SK-N-SH (cell line): Measurements from ENCODE around the gene NAA10.

Experiments used
- CTCF ChIP-seq: fragments of 200-600 bp; sonication (generic); IDR thresholded peaks from 2 replicates; pipeline ENCODE4 v1.6.1; 2017; ENCODE audit warnings: antibody characterized with exemption, mild to moderate bottlenecking, moderate library complexity
- RXRA ChIP-seq: IDR thresholded peaks from 2 replicates; pipeline ENCODE4 v1.4.0; 2012; ENCODE audit warnings: low read depth, mild to moderate bottlenecking, borderline replicate concordance
- TAF1 ChIP-seq: IDR thresholded peaks from 2 replicates; pipeline ENCODE4 v1.6.1; 2012; ENCODE audit warnings: low read depth, mild to moderate bottlenecking, low read length, moderate library complexity, borderline replicate concordance
- YY1 ChIP-seq: IDR thresholded peaks from 2 replicates; pipeline ENCODE4 v1.4.0; 2012; ENCODE audit warnings: low read depth, mild to moderate bottlenecking

- TF ChIP-seq CTCF (no peak), TAF1 (no peak), RXRA (no peak), YY1 (no peak)
These were observed 3.7 kb downstream of the NAA10 start for GRCh38 chrX:153931151-153931550.
